Ovary (tissue), 9 donors: Measurements from ENCODE around the gene CAPG. TPM values are rescaled to one million over a fixed set of nuclear protein-coding genes. Genes with fewer than 3 reads are reported as not detected.

Experiments
- DNase-seq, 5 donors: peaks; one replicate each; pipeline ENCODE4 v3.0.0-alpha.2; 2019 to 2020
- H3K27ac ChIP-seq, 2 donors: fragments of 200-600 bp; one replicate each; pipeline versions ENCODE4 v1.5.1 to v1.8.0; 2019 to 2022
- H3K27me3 ChIP-seq: fragments of 200-600 bp; one replicate; pipeline ENCODE4 v1.8.0; 2022
- H3K36me3 ChIP-seq: fragments of 200-600 bp; sonication (generic); one replicate; pipeline ENCODE4 v1.5.1; 2019
- H3K4me1 ChIP-seq: one replicate; pipeline ENCODE4 v1.8.1; 2013; ENCODE audit warnings: mild to moderate bottlenecking, moderate library complexity; ENCODE audit not compliant: insufficient read depth
- H3K4me3 ChIP-seq: fragments of 200-600 bp; sonication (generic); one replicate; pipeline ENCODE4 v1.5.1; 2017
- H3K9me3 ChIP-seq, 2 donors: fragments of 200-600 bp in 1 of 2; sonication (generic) in 1 of 2; one replicate each; pipeline versions ENCODE4 v1.5.1 to v1.8.1; 2013 to 2019; ENCODE audit warnings: mild to moderate bottlenecking in 1 of 2, moderate library complexity in 1 of 2
- EP300 ChIP-seq: sonication (generic); formaldehyde crosslinking; IDR thresholded peaks from one replicate; pipeline ENCODE4 v1.6.1; 2017; ENCODE audit warnings: antibody characterized with exemption
- POLR2A ChIP-seq: fragments of 450-650 bp; IDR thresholded peaks from one replicate; pipeline ENCODE4 v1.6.1; 2017; ENCODE audit warnings: antibody characterized with exemption, mild to moderate bottlenecking, moderate library complexity
- WGBS, 3 donors: extraction: QIAGEN DNeasy Blood & Tissue Kit in 1 of 3; methylation state at CpG; one replicate each; pipeline versions ENCODE4 v1.1.5 to v1.1.7; 2013 to 2017; 5-methylcytosine and 5-hydroxymethylcytosine counted together
- intact Hi-C, 4 donors: fragments of 100-400 bp; cut with DNase I; formaldehyde crosslinking; loops; one replicate each; pipeline versions ENCODE4 v1.11.0 to v1.15.1; 2022 to 2023
- polyA plus RNA-seq, 2 donors: library from polyadenylated mRNA; stranded (reverse); fragments of 200-250 nt in 1 of 2; fragments of 350-450 nt in 1 of 2; fragmentation: Illumina TruSeq in 1 of 2; extraction: RNeasy Lipid Tissue Mini Kit (QIAGEN cat#74804) in 1 of 2; gene quantifications; one replicate each; pipeline ENCODE4 v1.2.3, GENCODE V29; 2013 to 2014
- total RNA-seq, 7 donors: library from RNA; depleted of rRNA in 2 of 7; stranded (reverse); fragments of >200 nt in 2 of 7; fragmentation: NEBNext Ultra II Directional in 3 of 7; extraction: Animal tissue kit (Norgen Biotek cat#: 25700) in 3 of 7; gene quantifications; one replicate each; pipeline versions ENCODE4 v1.1.0 to v1.2.4, GENCODE V29; 2016 to 2023
- TF ChIP-seq, protein P1 (sequence below), 3 donors: fragments of 450-650 bp in 2 of 3; fragments of 200-600 bp in 1 of 3; IDR thresholded peaks; one replicate each; pipeline versions ENCODE4 v1.5.1 to v1.8.0; 2016 to 2022; ENCODE audit warnings: antibody characterized with exemption in 3 of 3, mild to moderate bottlenecking in 1 of 3
- donor health status: DM: no; HTN: no; CAD: no; lungs with moderate emphysema.
- donor health status: DM: no; HTN: no; CAD: no.
- donor health status: Bipolar disorder and iron deficiency.
- donor health status: DM: yes; HTN: yes; CAD: no.
- donor health status: DM: no; HTN: no; CAD: no.
- donor health status: DM: yes; HTN: yes; CAD: no.

CAPG gene
- total and polyA plus RNA-seq, 9 donors = 6.8 to 97.8 (median 22.8) TPM

GRCh38 chr2:85376291-85377065 is 33.7 kb downstream of the CAPG start:
- H3K27me3 ChIP-seq = no peaks in the 10 kb centered on the region
- WGBS, 3 donors = 90 to 96% (median 93%) methylated on average over 5 of the region's 5 CpGs
- no peak overlapping the region for H3K4me3 ChIP-seq
- intact Hi-C loops = no loop called here
- TF ChIP-seq POLR2A (no peak), EP300 (no peak)
- TF ChIP-seq, protein P1, sequence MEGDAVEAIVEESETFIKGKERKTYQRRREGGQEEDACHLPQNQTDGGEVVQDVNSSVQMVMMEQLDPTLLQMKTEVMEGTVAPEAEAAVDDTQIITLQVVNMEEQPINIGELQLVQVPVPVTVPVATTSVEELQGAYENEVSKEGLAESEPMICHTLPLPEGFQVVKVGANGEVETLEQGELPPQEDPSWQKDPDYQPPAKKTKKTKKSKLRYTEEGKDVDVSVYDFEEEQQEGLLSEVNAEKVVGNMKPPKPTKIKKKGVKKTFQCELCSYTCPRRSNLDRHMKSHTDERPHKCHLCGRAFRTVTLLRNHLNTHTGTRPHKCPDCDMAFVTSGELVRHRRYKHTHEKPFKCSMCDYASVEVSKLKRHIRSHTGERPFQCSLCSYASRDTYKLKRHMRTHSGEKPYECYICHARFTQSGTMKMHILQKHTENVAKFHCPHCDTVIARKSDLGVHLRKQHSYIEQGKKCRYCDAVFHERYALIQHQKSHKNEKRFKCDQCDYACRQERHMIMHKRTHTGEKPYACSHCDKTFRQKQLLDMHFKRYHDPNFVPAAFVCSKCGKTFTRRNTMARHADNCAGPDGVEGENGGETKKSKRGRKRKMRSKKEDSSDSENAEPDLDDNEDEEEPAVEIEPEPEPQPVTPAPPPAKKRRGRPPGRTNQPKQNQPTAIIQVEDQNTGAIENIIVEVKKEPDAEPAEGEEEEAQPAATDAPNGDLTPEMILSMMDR (IDR thresholded peaks at IDR 0.05) = no peak
- H3K4me1 ChIP-seq = no peaks in the 10 kb centered on the region
- H3K27ac ChIP-seq = no peak overlapping the region
- DNase-seq = no peak
- H3K36me3 ChIP-seq = no peaks in the 10 kb centered on the region
- H3K9me3 ChIP-seq = no peaks in the 10 kb centered on the region

DNA sequence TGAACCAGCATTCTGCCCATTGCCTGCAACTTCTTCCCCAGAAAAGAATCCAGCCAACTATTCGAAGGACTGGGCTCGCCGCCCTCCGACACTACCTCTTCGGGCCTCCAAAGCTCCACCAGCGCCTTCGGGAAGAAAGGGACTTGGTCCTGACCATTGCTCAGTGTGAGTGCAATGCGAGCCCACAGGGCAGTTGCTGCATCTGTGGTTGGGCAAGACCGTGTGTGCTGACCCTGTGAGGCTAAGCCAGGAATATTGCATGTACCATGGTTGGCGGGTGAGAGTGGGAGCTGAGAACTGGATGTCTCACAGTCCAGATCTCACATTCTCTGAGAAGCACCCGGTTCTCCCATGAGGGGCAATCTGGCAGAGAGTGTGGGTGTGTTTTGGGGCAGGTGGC is 39.1 kb downstream of the CAPG start:
- WGBS, 3 donors = 94 to 97% (median 95%) methylated on average over 11 of the region's 11 CpGs

GRCh38 chr2:85369500-85369899 is 40.7 kb downstream of the CAPG start:
- Histone ChIP-seq H3K27ac (no peak overlapping the region), H3K27me3 (no peaks in the 10 kb centered on the region), H3K4me1 (no peaks in the 10 kb centered on the region), H3K36me3 (no peaks in the 10 kb centered on the region), H3K9me3 (no peaks in the 10 kb centered on the region), H3K4me3 (no peak overlapping the region)
- TF ChIP-seq, protein P1 (IDR thresholded peaks at IDR 0.05) = no peak
- TF ChIP-seq POLR2A = no peak
- TF ChIP-seq EP300 = no peak
- intact Hi-C loops = no loop called here
- no peak for DNase-seq
- WGBS, 3 donors = 69 to 71% (median 70%) methylated on average over 5 of the region's 5 CpGs

More for the DNA sequence above, 39.1 kb downstream of the CAPG start:
- Histone ChIP-seq H3K9me3 (no peaks in the 10 kb centered on the region), H3K27ac (no peak overlapping the region), H3K4me3 (no peak overlapping the region), H3K36me3 (no peaks in the 10 kb centered on the region), H3K4me1 (no peaks in the 10 kb centered on the region), H3K27me3 (no peaks in the 10 kb centered on the region)
- no peak for DNase-seq
- TF ChIP-seq POLR2A = no peak
- no peak for TF ChIP-seq EP300
- TF ChIP-seq, protein P1 (IDR thresholded peaks at IDR 0.05) = no peak
- intact Hi-C loops = no loop called here

DNA sequence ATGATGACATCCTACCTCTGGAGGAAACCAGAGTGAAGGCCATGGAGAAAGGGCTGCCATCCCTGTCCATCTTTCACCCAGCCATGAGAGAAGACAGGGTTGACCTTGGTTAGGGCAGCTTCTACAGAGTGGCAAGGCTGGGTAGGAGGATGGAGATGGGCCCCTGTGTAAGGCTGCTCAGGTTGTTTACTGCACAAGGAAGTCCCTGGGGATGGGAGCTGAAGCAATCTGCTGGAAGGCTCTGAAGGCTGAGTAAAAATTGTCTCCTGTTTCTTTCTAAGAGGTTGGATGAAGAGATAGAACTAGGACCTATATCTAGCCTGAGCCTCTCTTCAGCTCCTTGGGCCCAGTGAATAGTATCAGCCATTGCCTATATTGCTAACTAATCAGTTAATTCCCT is 41.2 kb downstream of the CAPG start:
- Histone ChIP-seq H3K27ac (no peak overlapping the region), H3K4me3 (no peak overlapping the region), H3K4me1 (no peaks in the 10 kb centered on the region), H3K9me3 (no peaks in the 10 kb centered on the region), H3K36me3 (no peaks in the 10 kb centered on the region), H3K27me3 (no peaks in the 10 kb centered on the region)
- TF ChIP-seq, protein P1 (IDR thresholded peaks at IDR 0.05) = no peak
- TF ChIP-seq EP300 = no peak
- no peak for TF ChIP-seq POLR2A
- intact Hi-C loops = no loop called here
- no peak for DNase-seq
